Fibroblast of gingiva (primary cell): ENCODE results near the gene ADGRL3.

Experiments used
- DNase-seq: peaks from one replicate; pipeline ENCODE4 v3.0.0-alpha.2; 2011; ENCODE audit warnings: low read depth

Gene ADGRL3

DNA sequence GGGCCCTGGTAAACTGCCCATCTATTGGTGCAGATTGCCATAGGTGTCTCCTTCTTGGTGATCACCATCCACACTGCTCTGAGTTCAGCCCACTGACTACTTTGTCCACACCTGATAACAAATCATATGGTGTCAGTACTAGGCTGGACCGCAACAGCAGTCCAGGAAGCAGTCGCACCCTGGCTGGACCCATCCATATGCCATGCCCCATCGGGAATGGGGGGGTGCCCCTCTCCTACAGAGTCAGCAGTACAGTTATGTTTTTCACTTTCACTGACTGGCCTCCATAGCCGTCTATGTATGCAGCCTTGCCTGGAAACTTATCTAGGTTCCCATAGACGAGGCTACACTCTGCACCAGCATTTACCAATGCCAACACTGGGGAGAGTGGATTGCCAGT, 226.1 kb downstream of the ADGRL3 start:
- no peak for DNase-seq

- no peak for DNase-seq
These were observed 227.1 kb downstream of the ADGRL3 start for GRCh38 chr4:61427099-61427817.

- DNase-seq = no peak
These were observed 227.8 kb downstream of the ADGRL3 start for GRCh38 chr4:61427818-61428495.

DNA sequence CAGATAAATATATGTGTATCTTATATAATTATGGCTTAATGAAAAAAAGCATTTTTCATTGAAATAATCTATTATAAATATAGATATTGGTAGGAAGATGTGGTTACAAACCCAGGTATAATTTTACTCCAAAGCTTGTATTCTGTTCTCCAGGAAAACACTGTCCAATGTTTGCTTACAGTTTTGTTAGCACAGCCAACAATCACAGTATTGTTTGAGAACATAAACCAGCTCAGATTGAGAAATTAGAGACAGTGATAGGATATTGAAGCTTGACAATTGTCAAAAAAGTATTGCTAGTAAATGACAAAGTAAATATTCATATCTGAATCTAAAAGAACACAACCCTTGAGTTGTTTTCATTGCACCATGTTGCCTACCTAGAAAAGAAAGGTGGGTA, 228.8 kb downstream of the ADGRL3 start:
- DNase-seq = no peak

DNA sequence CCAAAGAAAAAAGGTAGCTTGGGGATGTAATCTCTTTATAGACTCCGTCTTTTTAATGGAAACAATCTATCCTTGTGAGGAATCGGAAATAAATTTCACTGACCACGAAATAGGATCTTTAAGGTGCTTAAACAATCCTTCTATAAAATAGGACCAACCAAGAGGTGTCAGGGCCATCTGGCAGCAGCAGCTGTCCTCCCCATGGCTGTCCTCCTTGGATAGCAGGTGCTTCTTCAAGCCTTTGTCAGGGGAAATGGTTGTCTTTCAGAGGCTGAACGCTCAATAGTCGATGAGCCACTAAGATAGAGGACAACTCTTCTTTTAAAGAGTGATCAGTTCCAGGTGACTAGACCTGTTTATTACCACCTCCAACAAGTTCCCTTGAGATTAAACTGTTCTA, 231.0 kb downstream of the ADGRL3 start:
- no peak for DNase-seq

DNA sequence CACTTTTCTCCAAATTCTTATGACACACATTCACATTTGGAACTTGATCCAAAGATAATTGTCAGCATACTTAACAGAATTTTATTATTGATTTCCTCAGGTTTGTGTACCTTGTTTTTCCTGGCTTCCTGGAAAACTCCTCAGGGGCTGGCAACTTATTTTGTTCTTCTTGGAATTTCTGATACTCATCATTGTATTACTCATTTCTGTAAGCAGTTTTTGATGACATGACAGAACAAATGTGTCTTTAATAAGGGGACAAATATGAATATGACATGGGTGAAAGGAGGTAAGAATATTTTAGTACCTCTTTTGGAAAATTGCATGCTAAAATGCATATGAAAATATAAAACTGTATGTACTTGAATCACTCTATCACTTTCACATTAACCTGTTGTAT, 237.8 kb downstream of the ADGRL3 start:
- DNase-seq = no peak

- no peak for DNase-seq
These were observed 240.2 kb downstream of the ADGRL3 start for GRCh38 chr4:61440321-61440720.

DNA sequence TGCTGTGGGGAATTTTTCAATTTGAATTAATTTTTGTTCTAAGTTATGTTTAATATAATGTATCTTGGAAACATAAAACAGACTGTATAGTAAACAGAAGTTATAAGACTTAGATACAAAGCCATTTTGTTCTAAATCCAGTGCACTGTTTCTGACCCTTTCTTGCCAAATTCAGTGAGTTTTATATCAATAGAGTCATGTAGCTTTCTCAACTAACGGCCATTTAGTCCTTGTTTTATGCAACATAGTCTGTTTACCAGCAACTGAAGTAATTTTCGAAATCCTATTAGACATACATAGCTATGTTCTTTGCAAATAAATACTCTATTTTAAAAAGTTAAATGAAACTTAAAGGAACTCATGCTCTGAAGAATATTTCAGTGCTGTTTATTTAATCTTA, 242.8 kb downstream of the ADGRL3 start:
- DNase-seq = no peak

- DNase-seq = no peak
These were observed 243.8 kb downstream of the ADGRL3 start for GRCh38 chr4:61443813-61444510.

GRCh38 chr4:61445374-61446063, 245.4 kb downstream of the ADGRL3 start:
- no peak for DNase-seq

GRCh38 chr4:61446941-61447340, 246.8 kb downstream of the ADGRL3 start:
- DNase-seq = no peak

DNA sequence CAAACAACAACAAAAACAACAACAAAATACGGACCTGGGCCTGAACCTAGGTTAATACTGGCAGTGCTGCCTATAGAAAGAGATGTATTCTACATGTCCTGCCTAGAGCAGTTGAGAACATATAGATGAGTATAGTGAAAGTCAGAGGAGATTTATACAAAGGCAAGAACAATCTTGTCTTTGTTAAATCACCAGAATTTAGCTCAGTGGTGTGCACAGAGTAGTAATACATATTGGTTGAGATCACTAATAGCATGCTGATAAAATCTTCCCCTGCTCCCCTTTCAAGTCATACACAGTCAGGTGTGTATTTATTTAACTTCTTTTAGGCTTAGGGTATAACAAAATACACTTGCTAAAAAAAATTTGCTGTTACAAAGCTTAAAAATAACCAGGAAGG, 247.8 kb downstream of the ADGRL3 start:
- no peak for DNase-seq

- DNase-seq = no peak
These were observed 251.8 kb downstream of the ADGRL3 start for GRCh38 chr4:61451935-61452334.

GRCh38 chr4:61461956-61462355, 261.8 kb downstream of the ADGRL3 start:
- no peak for DNase-seq

- no peak for DNase-seq
These were observed 262.6 kb downstream of the ADGRL3 start for GRCh38 chr4:61462451-61463326.

- no peak for DNase-seq
These were observed 268.0 kb downstream of the ADGRL3 start for GRCh38 chr4:61468024-61468720.

GRCh38 chr4:61473306-61473705, 273.2 kb downstream of the ADGRL3 start:
- DNase-seq = no peak

GRCh38 chr4:61478340-61478739, 278.2 kb downstream of the ADGRL3 start:
- no peak for DNase-seq

- no peak for DNase-seq
These were observed 284.9 kb downstream of the ADGRL3 start for GRCh38 chr4:61485056-61485455.

DNA sequence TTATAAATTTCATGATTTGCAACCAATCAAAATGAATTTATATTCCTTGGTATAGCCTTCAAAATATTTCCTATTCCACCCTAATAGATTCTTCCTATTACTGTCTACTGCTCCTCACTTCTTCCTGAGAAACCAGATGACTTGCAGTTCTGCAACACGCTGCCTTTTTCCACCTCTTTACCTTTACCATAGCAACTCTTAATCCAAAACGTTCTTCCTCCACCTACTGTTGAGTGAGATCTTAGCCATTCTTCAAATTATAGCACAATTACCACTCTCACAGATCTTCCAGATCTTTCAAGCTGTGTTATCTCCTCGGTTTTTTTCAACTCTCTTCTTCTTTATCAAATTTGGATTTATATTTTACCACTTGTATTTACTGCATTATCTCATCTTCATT, 289.8 kb downstream of the ADGRL3 start:
- DNase-seq = no peak

GRCh38 chr4:61493041-61493440, 292.9 kb downstream of the ADGRL3 start:
- no peak for DNase-seq
